Heart left ventricle (tissue), 16 donors: ENCODE results near the gene SNCAIP. TPM values are rescaled to one million over a fixed set of nuclear protein-coding genes. Genes with fewer than 3 reads are reported as not detected.
"Not testable (repeated sequence)": the region's sequence is repeated elsewhere in the genome, so short reads cannot be mapped to it uniquely, and the experiment has no call there.

Experiments used
- ATAC-seq, 4 donors: fragments of 200-7000 bp; cut with Tn5 transposase; one replicate each; pipeline ENCODE4 v1.9.1; 2020 to 2022; ENCODE audit warnings: moderate library complexity in 4 of 4, mild to moderate bottlenecking in 3 of 4, moderate number of reproducible peaks in 1 of 4
- DNase-seq, 5 donors: peaks; one replicate each; pipeline ENCODE4 v3.0.0-alpha.2; 2020
- H3K27ac ChIP-seq, 12 donors: fragments of 200-600 bp; sonication (generic) in 4 of 12; one replicate each; pipeline versions ENCODE4 v1.5.0 to v1.8.0; 2016 to 2022; ENCODE audit warnings: mild to moderate bottlenecking in 2 of 12
- H3K27me3 ChIP-seq, 9 donors: fragments of 200-600 bp; sonication (generic) in 2 of 9; one replicate each; pipeline versions ENCODE4 v1.5.1 to v1.8.0; 2016 to 2022; ENCODE audit warnings: mild to moderate bottlenecking in 3 of 9
- H3K36me3 ChIP-seq, 9 donors: fragments of 200-600 bp; sonication (generic) in 2 of 9; one replicate each; pipeline versions ENCODE4 v1.5.0 to v1.8.0; 2018 to 2022; ENCODE audit warnings: mild to moderate bottlenecking in 2 of 9
- H3K4me1 ChIP-seq, 12 donors: fragments of 200-600 bp; sonication (generic) in 4 of 12; one replicate each; pipeline versions ENCODE4 v1.5.0 to v1.8.0; 2016 to 2022; ENCODE audit warnings: mild to moderate bottlenecking in 3 of 12
- H3K4me3 ChIP-seq, 12 donors: fragments of 200-600 bp; sonication (generic) in 4 of 12; one replicate each; pipeline versions ENCODE4 v1.5.0 to v1.8.0; 2017 to 2022; ENCODE audit warnings: mild to moderate bottlenecking in 9 of 12, moderate library complexity in 4 of 12
- H3K9me3 ChIP-seq, 12 donors: fragments of 200-600 bp; sonication (generic) in 4 of 12; one replicate each; pipeline versions ENCODE4 v1.5.0 to v1.8.0; 2016 to 2022; ENCODE audit warnings: mild to moderate bottlenecking in 1 of 12
- CTCF ChIP-seq, 12 donors: fragments of 200-600 bp; sonication (generic) in 4 of 12; IDR thresholded peaks; one replicate each; pipeline versions ENCODE4 v1.5.0 to v1.8.0; 2018 to 2022; ENCODE audit warnings: antibody characterized with exemption in 12 of 12, mild to moderate bottlenecking in 5 of 12
- POLR2A ChIP-seq, 2 donors: fragments of 450-650 bp; IDR thresholded peaks; one replicate each; pipeline ENCODE4 v1.6.1; 2017; ENCODE audit warnings: antibody characterized with exemption in 2 of 2, mild to moderate bottlenecking in 2 of 2, moderate library complexity in 2 of 2
- WGBS, 4 donors: extraction: QIAGEN DNeasy Blood & Tissue Kit in 2 of 4; methylation state at CpG; one replicate each; pipeline versions ENCODE4 v1.1.5 to v1.1.7; 2013 to 2018; 5-methylcytosine and 5-hydroxymethylcytosine counted together
- intact Hi-C, 10 donors: fragments of 100-400 bp; cut with DNase I; formaldehyde crosslinking; loops; one replicate each; pipeline versions ENCODE4 v1.11.1 to v1.14.2; 2022
- polyA plus RNA-seq, 2 donors: library from polyadenylated mRNA; stranded (reverse); fragments of 200-250 nt; gene quantifications; one replicate each; pipeline ENCODE4 v1.2.3, GENCODE V29; 2013
- total RNA-seq, 9 donors: library from RNA; depleted of rRNA in 2 of 9; stranded (reverse); fragments of >200 nt in 2 of 9; fragmentation: NEBNext Ultra II Directional in 3 of 9; extraction: Animal tissue kit (Norgen Biotek cat#: 25700) in 3 of 9; gene quantifications; one replicate each; pipeline versions ENCODE4 v1.1.0 to v1.2.4, GENCODE V29; 2016 to 2023
- donor health status: ischemic (EF 13 %, LVEDD 7.1; RV severe dilation, severe dysfunction).
- donor health status: healthy with polysubstance abuse.
- donor health status: DM: no; HTN: yes; CAD: no.
- donor health status: DM: no; HTN: no; CAD: no.
- donor health status: ischemic (EF 25% LVEDD 6.9; RV normal size, moderate dysfunction).
- donor health status: ischemic (EF 25% LVEDD 5.7; RV mildly dilated, moderate dysfunction).
- donor health status: healthy.
- donor health status: DM: yes; HTN: yes; CAD: no.
- donor health status: ischemic (EF 35%, LVEDD 5.7; RV mildly dilated, moderate dysfunction).
- donor health status: nonischemic (EF 11% LVEDD 7.7; RV severe dilation, severe dysfunction).
- donor health status: DM: yes; HTN: yes; CAD: no.
- donor health status: PGD.
- donor health status: ischemic (EF 29% LVEDD 5.4; RV normal size, mild dysfunction).
- donor health status: nonischemic (EF 23%, LVEDD 6.1; RV moderate dilation, normal function).

Gene SNCAIP
- total and polyA plus RNA-seq, 11 donors, result 0.54 to 7.5 (median 0.94) TPM

- no peaks in the 10 kb centered on the region for H3K4me1 ChIP-seq
- no peaks in the 10 kb centered on the region for H3K27me3 ChIP-seq
- H3K4me3 ChIP-seq, result no peak overlapping the region
- 88 to 95% (median 90%) methylated on average over 4 of the region's 4 CpGs for WGBS, 4 donors
- H3K36me3 ChIP-seq, result no peaks in the 10 kb centered on the region
- no peak overlapping the region for H3K27ac ChIP-seq
- intact Hi-C loops, result no loop called here
- no peak for ATAC-seq
- TF ChIP-seq CTCF (IDR thresholded peaks at IDR 0.05) (no peak), POLR2A (IDR thresholded peaks at IDR 0.05) (no peak)
- no peak for DNase-seq
- no peaks in the 10 kb centered on the region for H3K9me3 ChIP-seq
Observed at GRCh38 chr5:122351416-122352157, 39.5 kb downstream of the SNCAIP start.

- Histone ChIP-seq H3K4me3 (no peak overlapping the region), H3K4me1 (no peaks in the 10 kb centered on the region), H3K27me3 (no peaks in the 10 kb centered on the region), H3K27ac (no peak overlapping the region), H3K36me3 (no peaks in the 10 kb centered on the region), H3K9me3 (no peaks in the 10 kb centered on the region)
- no peak for DNase-seq
- ATAC-seq, result no peak
- intact Hi-C loops, result no loop called here
- TF ChIP-seq POLR2A (IDR thresholded peaks at IDR 0.05), result no peak
- TF ChIP-seq CTCF (IDR thresholded peaks at IDR 0.05), result no peak
Observed at GRCh38 chr5:122352331-122352730, 40.3 kb downstream of the SNCAIP start.

GRCh38 chr5:122353361-122353760 lies 41.3 kb downstream of the SNCAIP start:
- H3K27me3 ChIP-seq, H3K27ac ChIP-seq, H3K9me3 ChIP-seq, intact Hi-C loops, H3K4me3 ChIP-seq, H3K36me3 ChIP-seq, ATAC-seq, H3K4me1 ChIP-seq, DNase-seq: not testable (repeated sequence)
- WGBS, 4 donors, result 96 to 99% (median 98%) methylated on average over 3 of the region's 3 CpGs

- no peak for DNase-seq
- Histone ChIP-seq H3K4me1 (peaks cover 0 to 5% (median 0%) of the 10 kb centered on the region in 12 donors), H3K4me3 (no peak overlapping the region), H3K27ac (no peak overlapping the region), H3K36me3 (no peaks in the 10 kb centered on the region), H3K27me3 (no peaks in the 10 kb centered on the region), H3K9me3 (no peaks in the 10 kb centered on the region)
- no peak for ATAC-seq
- TF ChIP-seq CTCF (IDR thresholded peaks at IDR 0.05), result no peak
- no peak for TF ChIP-seq POLR2A (IDR thresholded peaks at IDR 0.05)
- intact Hi-C loops, result no loop called here
- 79 to 87% (median 81%) methylated on average over 3 of the region's 3 CpGs for WGBS, 4 donors
Observed at GRCh38 chr5:122354293-122354692, 42.3 kb downstream of the SNCAIP start.

GRCh38 chr5:122355324-122355723 lies 43.3 kb downstream of the SNCAIP start:
- TF ChIP-seq POLR2A (IDR thresholded peaks at IDR 0.05) (no peak), CTCF (IDR thresholded peaks at IDR 0.05) (no peak)
- Histone ChIP-seq H3K9me3 (no peaks in the 10 kb centered on the region), H3K27ac (no peak overlapping the region), H3K4me1 (peaks cover 0 to 5% (median 0%) of the 10 kb centered on the region in 12 donors), H3K36me3 (no peaks in the 10 kb centered on the region), H3K4me3 (no peak overlapping the region), H3K27me3 (no peaks in the 10 kb centered on the region)
- intact Hi-C loops, result no loop called here
- ATAC-seq (no peak), DNase-seq (no peak)
- WGBS, 4 donors, result 91 to 95% (median 93%) methylated on average over 3 of the region's 3 CpGs
